Forelimb muscle (tissue), 1 donor: ENCODE data around the gene TKTL1. TPM values are rescaled to one million over a fixed set of nuclear protein-coding genes. Genes with fewer than 3 reads are reported as not detected.
"Not testable (repeated sequence)": the region's sequence is repeated elsewhere in the genome, so short reads cannot be mapped to it uniquely, and the experiment has no call there.

Experiments
- DNase-seq: peaks from one replicate; pipeline ENCODE4 v3.0.0-alpha.2; 2013; ENCODE audit warnings: low read depth
- polyA plus RNA-seq: library from polyadenylated mRNA; unstranded; fragments of 120-200 nt; gene quantifications from one replicate; pipeline ENCODE4 v1.2.1, GENCODE V29; 2013; ENCODE audit not compliant: insufficient read length

TKTL1 gene
- polyA plus RNA-seq, 1 donor = 0.22 TPM

DNA sequence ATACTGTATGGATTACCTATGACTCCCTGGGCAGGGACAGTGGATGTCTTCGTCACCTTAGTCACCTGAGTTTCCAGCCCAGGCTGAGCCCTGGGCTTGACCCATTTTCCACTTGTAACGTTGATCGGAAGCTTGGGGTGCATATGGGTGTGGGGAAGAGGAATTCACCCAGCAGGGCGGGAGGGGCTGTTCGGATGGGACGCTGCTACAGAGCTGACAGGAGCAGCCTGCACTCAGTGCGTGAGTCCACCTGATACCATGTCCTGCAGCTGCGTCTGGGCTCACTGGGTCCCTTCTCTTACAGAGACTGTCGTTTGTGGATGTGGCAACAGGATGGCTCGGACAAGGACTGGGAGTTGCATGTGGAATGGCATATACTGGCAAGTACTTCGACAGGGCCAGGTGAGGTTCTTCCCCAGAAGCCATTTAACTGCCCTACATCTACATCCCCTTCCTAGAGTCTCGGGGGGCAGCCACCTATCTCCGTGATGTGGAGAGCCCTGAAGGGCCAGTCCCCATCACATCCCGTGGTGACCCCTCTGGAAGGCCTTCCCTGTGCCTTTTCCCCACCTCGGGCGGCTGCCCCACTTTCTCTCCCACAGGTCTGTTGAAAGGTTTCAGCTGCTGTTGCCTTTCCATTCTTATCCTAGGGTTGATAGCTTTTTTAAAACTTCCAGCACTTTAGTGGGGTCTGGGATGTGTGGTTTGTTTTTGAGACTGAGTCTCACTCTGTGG, 13.6 kb downstream of the TKTL1 start:
- no peak for DNase-seq

DNA sequence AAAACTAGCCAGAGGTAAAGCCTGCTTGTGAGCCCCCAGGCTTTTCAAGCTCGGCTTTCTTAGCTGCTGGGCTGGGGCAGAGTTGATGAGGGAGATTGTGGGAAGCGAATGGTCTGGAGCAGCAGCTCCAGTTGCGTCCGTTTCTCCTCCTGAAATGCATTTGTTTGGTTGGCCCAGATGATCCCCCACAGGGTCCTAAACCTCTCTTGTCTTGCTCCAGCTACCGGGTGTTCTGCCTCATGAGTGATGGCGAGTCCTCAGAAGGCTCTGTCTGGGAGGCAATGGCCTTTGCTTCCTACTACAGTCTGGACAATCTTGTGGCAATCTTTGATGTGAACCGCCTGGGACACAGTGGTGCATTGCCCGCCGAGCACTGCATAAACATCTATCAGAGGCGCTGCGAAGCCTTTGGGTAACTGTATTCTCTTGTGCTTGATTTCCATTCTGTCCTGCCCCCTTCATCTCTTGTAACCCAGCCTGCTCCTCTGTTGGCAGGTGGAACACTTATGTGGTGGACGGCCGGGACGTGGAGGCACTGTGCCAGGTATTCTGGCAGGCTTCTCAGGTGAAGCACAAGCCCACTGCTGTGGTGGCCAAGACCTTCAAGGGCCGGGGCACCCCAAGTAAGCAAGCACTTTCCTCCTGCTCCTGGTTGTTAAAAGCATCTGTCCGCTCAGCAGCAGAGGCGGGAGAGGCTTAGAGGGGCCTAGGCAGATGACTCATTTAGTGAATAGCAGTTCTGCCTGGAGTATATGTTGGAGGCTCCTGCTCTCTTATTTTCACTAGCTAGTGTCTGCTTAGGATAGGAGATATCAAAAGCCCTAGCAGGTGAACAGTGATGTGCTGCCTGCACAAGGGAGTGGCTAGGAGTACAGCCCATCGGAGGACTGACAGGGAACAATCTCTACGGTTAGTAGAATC, 15.3 kb downstream of the TKTL1 start:
- no peak for DNase-seq

DNA sequence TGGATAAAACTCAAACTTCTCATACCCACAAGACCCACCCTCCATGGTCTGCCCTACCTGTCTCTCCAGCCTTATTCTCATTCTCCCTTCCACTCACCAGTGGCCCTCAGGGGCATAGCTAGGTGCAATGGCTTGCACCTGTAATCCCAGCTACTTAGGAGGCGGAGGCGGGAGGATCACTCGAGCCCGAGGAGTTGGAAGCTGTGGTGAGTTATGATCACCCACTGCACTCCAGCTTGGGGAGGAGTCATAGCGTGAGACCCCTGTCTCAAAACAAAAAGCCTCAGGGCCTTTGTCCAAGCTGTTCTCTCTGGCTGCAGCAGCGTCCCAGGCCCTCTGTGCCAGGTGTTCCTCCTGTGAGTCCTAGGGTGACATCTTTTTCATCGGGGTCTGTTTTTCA, 16.5 kb downstream of the TKTL1 start:
- no peak for DNase-seq

DNA sequence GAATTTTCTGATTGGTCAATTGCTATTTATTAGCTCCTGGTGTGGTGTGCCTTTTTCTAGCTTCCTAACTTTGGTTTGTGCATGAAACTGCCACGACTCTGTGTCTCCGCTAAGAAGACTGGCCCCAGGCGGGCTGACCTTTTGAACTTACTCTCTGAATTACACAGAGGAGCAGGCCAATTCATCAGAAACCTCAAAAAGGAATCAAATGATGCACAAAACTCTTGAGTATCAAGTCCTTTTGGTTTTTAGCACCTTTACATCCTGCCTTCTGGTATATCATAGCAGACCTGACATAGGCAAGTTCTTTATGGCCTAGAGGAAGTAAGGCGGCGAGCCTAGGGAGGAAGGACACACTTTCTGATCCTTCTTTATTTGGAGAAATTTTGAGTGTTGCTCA, 17.6 kb downstream of the TKTL1 start:
- no peak for DNase-seq

DNA sequence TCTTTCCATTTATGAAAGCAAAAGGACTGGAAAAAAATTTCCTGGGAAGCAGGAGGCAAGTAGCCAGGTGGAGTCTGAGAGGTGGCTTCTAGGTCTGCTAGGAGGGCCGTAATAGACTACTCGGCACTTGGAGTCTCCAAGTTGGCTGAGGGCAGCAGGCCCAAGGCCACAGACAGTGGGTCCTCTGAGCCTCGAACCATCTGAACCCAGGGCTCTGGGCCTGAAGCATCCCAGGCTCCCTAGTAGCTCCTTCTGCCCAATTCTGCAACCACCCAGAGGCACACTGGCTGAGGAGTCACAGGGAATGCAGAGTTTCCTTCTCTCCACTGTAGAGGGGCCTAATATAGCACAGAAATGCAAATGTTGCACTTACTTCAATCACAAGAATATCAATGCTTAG, 19.8 kb downstream of the TKTL1 start:
- no peak for DNase-seq

DNA sequence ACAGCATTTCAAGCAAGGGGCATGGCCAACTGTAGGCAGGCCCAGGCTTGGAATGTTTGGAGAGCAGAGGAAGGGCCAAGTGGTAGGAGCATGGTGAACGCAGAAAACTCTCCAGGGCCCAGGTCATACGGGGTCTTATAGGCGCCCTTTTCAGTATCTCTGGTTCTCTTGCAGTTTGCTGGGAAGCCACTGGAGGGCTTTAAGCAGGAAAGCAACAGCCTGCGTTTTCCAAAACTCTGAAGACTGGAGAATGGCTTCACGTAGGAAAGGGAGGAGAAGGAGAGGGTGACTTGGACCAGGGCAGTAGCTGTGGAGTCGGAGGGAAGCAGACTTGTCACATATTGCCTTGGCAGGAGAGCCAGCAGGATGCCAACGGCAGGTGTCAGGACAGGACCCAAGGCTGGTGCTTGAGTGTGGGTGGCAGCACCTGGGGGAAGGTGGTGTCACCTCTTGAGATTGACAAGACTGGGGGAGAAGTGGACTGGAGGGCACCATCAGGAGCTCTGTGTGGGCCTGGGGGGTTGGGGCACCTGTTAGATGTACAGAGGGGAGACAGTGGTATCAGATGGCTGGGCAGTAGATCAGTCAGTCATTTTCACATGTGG, 21.9 kb downstream of the TKTL1 start:
- no peak for DNase-seq

DNA sequence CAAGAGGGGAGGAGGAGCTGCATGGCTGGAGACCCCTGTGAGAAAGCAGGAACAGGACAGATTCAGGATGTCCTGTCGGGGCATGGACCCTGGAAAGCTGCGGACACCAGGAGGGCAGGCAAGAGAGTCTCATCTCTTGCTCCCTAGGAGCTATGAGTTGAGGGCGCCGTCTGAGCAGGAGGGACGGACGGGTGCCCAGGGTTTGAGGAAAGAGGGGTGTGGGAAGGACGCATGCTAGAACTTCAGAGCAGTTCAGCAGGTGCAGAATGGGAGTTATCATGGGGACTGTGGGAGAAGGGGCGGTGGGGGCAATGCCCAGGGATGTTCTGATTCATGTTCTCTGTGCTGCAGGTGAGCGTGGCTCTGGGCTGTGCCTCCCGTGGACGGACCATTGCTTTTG, 24.8 kb downstream of the TKTL1 start:
- no peak for DNase-seq

DNA sequence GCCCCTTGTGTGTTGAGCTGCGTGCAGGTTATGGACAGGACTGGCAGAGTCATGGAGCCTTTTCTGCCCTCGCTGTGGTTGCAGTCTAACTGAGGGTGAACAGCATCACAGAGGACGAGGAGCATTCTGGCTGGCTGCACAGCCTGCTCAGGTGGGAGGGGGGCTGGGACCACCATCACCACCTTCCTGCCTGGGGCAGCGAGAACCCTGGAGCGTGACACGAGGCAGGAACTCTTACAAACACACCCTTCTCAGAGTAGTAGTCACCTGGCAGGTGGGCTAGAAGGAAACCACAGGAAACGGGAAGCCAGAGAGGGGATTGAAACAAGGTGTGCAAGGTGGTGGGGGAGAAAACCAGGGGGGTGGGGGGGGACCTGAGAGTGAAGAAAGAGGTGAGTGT, 25.6 kb downstream of the TKTL1 start:
- no peak for DNase-seq

DNA sequence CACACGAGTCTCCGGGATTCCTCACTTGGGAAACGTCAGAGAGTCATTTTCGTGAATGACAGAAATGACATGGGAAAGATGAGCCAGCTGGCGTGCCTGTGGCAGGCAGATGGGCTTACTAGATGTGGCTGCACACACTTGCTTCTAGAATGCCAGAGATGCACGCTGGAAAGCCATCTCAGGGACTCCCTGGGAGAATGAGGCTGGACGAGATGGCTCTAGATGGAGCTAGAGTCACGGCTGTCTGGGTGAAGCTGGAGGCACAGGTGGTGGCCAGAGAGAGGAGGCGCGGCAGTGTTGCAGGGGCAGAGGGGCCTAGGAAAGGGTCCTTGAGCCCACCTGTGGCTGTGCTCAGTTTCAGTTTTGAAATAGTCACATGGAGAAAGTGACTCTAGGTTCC, 26.0 kb downstream of the TKTL1 start:
- no peak for DNase-seq

DNA sequence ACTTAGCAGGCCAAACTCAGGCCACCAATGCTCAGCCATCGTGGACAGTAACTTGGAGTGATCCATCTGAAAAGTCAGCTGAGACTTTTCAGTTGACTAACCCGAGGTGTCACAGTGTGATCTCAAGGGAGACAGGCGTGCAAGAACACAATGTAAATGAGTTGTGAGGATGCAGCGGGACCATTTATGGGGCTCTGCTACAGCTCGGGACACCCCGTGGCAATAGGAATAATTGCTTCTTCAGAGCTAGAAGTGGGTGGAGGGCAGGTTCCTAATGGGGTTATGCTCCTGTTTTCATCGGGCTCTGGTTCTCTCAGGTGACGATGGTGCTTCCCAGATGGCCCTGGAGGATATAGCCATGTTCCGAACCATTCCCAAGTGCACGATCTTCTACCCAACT, 27.3 kb downstream of the TKTL1 start:
- DNase-seq = no peak

DNA sequence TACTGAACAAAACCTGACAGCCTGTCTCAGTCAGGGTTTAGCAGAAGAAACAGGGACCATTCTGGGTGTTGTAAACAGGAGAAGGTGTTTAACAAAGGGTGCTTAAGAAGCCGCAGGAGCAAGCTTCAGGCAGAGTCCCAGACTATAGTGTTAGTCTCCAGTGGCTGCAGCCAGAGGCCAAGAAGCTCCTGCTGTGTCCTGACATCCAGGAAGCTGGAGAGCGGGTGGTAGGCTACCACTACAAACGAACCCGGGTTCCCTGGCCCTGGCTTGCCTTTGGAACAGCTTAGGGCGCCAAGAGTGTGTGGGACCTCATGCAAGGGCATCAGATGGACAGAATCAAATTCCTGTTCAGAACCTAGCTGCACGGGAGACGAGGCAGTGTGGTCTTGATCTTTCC, 27.9 kb downstream of the TKTL1 start:
- no peak for DNase-seq

DNA sequence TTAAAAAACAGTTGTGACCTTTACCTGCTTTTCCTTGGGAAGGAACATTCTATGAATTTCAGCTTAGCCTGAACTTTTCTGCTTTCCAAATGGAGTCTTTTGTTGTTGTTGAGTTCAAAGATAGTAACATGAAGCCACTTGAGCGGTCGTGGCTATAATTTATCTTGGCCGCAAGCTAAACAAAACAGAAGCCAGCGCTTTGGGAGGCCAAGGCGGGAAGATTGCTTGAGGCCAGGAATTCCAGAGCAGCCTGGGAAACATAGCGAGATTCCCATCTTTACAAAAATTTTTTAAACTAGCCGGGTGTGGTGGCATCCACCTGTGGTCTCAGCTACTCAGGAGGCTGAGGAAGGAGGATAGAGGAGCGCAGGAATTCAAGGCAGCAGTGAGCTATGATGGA, 29.9 kb downstream of the TKTL1 start:
- DNase-seq = no peak

DNA sequence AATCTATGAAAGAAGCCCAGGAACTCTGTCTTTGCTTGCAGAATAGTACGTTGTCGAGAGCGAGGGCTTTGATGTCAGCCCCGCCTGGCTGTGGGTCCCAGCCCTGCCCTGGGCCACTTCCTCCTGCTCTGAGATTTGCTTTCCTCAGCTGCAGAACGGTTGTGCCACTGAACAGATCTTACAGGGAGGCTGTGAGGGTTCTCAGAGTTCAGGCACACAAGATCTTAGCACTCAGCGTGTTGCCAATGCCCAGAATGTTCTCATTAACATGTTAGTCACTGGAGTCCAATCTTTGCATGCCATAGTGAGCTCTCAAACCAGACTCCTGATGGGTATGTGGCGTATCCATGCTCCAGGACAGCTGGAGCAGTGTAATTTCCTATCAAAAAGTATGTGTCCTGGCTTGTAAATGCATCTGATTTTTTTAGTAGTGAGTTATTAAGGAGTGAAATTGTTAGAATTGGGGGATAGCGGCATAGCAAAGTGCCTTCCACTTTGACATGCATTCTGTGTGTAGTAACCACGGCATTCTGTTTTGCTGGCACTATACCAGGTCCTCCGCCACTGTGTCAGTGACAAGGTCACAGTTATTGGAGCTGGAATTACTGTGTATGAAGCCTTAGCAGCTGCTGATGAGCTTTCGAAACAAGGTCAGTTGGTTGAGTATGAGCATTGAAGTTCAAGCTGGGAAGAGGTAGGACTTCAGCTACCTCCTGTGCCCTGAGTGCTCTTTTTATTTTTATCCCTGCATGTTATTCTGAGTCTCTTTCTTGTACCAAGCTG, 31.6 kb downstream of the TKTL1 start:
- no peak for DNase-seq

DNA sequence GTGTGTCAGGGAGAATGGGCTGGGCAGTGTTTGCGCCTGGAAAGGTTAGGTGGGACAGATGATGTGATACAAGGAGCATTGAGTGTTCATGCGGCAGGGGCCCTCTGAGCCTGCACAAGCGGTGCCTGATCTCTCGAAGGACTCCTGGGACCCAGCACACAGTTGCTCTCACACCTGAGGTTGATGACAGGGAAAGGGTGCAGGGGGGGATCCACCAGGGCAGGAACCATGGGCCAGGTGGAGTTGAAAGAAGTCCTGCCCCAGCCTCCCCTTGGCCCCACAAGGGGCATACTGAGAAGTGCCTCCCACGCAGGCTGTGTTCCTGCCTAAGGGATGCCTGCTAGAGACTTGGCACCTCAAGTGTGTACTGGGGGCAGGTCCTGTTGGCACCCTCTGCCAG, 33.1 kb downstream of the TKTL1 start:
- DNase-seq = no peak

DNA sequence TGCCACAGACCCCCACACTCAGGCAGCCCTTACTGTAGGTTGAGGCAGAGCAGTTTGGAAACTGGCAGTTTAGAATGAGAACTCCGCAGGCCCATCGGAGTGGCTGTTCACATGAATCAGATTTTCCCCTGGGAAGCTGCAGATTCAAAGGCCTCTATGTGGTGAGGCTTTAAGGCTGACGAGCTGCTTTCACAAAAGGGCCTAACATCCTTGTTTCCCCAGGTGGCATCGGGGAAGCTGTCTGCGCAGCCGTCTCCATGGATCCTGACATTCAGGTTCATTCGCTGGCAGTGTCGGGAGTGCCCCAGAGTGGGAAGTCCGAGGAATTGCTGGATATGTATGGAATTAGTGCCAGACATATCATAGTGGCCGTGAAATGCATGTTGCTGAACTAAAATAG, 33.7 kb downstream of the TKTL1 start:
- no peak for DNase-seq

DNA sequence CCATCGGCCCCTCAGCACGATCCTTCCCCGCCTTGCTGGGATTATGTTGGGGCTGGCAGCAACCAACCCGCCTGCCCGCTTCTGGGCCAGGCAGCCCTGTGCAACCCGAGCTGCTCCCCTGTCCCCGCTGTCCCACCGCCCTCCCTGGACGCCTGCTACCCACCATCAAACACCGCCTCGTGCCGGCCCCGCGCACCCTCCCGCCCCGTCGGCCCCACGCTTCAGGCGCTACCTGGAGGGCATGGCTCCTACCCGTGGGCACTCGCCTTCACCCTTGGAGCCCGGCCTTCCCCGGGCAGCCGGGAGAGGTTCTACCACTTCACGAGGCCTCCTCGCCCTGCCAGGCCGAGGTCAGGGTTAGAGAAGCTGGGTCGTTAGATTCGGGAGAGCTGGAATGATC, 37.0 kb downstream of the TKTL1 start:
- no peak for DNase-seq

DNA sequence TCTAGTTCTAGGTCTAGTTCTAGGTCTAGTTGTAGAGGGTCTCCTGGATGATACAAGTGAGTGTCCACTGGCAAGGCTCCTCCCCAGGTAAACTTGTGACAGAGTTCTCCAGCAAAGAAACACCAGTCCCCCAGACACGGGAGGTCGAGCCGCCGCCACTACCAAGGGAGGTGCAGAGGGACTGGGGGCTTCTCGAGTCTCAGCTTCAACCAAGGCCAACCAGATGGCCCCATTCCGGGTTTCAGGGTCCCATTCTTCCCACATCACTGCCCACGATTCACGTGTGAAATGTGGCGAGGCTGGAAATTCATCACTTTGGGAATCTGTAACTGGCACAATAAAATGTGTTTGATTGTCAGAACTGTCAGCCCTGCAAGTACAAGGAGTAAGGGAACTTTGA, 37.5 kb downstream of the TKTL1 start:
- DNase-seq = no peak

DNA sequence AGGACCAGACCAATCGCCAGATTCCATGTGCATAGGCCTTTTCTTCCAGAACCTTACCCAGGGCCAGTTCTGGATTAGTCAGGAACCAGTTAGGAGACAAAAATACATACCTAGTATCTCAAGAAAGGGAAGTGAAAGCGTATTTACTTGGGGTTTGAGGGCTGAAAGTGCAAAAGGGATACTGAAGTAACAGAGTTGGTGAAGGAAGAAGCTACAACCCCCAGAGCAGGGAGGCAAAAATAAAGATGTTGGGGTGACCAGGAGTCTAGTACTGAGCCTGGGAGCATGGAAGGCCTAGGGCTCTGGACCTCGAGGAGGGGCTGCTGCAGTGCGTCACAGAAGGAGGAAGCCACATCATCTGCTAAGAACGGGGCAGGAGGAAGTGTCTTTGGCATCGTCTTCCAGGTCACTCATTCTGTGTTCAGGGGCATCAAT, 38.3 kb downstream of the TKTL1 start:
- no peak for DNase-seq

DNA sequence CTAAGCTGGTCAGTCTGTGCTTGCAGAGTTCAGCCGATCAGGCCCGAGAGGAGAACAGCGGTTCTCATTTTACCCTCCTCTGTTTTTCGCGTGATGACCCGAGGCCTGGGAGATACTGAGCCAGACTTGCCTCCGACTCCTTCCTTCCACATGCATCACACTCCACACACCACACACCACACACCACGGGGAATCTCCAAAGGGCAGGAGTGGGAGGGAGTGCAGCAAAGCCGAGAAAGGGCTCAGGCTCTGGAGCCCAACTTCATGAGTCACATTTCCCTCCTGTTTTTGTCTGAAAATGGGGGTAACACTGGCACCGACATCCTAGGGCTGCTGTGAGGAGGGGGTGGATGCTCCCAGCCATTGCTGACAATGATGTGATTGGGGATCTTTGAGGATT, 38.9 kb downstream of the TKTL1 start:
- DNase-seq = no peak

DNA sequence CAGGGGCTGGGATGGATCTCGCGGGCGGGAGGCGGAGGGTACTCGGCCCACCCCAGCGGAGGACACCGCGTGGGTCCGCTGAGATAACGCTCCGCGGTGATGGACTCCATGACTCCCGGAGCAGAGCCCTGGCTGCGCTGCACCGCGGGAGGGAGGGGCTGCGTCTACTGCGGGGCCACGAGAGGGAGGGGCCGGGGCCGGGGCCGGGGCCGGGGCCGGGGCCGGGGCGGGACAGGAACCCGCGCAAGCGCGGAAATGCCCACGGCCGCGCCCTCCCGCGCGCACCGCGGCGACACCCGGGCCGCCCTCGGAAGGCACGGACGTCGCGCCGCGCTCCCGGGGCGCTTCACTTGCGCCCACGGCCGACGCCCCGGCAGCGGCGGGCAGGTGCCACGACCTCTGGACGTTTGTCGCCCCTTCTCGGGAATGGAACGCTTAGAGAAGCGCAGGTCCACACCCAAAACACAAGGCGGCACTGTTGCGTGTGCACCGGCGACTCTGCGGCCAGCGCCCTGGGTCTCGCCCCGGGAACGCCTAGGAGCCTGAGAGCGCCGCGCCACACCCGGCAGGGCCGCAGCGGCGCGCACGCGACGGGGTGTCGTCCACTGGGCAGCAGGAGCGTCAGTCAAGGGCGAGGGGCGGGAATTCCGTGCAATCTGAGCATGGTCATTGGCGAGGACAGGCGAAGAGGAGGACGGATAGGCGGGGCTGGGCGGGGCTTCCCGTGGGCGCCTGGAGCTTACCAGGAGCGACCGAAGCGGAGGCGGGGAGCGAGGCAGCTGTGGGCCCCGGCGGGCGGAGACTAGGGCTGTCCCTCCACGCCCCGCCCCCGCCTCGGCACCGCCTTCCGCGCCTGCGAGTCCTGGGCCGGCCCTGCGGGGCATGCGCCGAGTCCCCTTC, 46.1 kb downstream of the TKTL1 start:
- not testable (repeated sequence) for DNase-seq

DNA sequence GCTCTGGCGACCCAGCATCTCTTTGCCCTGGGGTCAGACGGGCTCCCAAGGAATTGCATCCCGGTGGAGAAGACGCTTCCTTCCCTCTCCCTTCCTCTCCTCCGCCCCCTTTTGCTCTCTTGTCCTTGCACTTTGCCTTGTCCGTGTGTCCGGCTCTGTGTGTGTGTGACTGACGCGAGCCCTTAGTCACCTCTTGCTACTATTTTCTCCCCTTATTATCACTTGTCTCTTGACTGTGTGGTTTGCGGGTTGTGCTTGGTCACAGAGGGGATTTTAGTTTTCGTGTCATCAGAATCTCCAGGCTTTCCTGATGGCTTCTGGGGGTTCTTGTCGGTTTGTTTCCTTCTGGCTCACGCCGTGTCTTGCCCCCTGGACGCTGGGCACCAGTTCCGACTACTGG, 47.5 kb downstream of the TKTL1 start:
- DNase-seq = not testable (repeated sequence)
